ENCODE measurements around the gene TBC1D22A. TPM values are rescaled to one million over a fixed set of nuclear protein-coding genes. Genes with fewer than 3 reads are reported as not detected.
A peak's percentile ranks its signal among the peaks of the same experiment; 100 is the strongest.

Gene TBC1D22A
- total RNA-seq, 4 donors from 2014 or later, result 31.2 to 111 (median 41.8) TPM

- DNase-seq, result no peak
- H3K9me3 ChIP-seq, result no peaks in the 10 kb centered on the region
- intact Hi-C loops (cut with DNase I; ENCODE audit: low total_unique reads), result no loop called here
- peaks cover 0 to 14% (median 5%) of the 10 kb centered on the region in 4 donors for H3K4me1 ChIP-seq
- in situ Hi-C loops (cut with MboI; ENCODE audit: low pct_ligation_motif_present in 1 of 4, low pct_unique_long_range_greater_than_20kb in 1 of 4, low sequenced_read_pairs in 3 of 4), result no loop called here
- 78% methylated on average over 10 of the region's 10 CpGs; no CpG with 5 or more reads in 1 of the 2 donors for WGBS, 2 donors (ENCODE audit: low coverage in 1 of 2)
- H3K4me3 ChIP-seq, result no peak overlapping the region
- TF ChIP-seq, protein P1, sequence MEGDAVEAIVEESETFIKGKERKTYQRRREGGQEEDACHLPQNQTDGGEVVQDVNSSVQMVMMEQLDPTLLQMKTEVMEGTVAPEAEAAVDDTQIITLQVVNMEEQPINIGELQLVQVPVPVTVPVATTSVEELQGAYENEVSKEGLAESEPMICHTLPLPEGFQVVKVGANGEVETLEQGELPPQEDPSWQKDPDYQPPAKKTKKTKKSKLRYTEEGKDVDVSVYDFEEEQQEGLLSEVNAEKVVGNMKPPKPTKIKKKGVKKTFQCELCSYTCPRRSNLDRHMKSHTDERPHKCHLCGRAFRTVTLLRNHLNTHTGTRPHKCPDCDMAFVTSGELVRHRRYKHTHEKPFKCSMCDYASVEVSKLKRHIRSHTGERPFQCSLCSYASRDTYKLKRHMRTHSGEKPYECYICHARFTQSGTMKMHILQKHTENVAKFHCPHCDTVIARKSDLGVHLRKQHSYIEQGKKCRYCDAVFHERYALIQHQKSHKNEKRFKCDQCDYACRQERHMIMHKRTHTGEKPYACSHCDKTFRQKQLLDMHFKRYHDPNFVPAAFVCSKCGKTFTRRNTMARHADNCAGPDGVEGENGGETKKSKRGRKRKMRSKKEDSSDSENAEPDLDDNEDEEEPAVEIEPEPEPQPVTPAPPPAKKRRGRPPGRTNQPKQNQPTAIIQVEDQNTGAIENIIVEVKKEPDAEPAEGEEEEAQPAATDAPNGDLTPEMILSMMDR (IDR thresholded peaks at IDR 0.05), result no peak
- TF ChIP-seq EP300 (IDR thresholded peaks at IDR 0.05; ENCODE audit: low read depth) (no peak), POLR2AphosphoS5 (IDR thresholded peaks at IDR 0.05) (no peak), POLR2A (IDR thresholded peaks at IDR 0.05) (no peak)
- H3K27me3 ChIP-seq, result no peaks in the 10 kb centered on the region
- H3K36me3 ChIP-seq, result no peaks in the 10 kb centered on the region
- peak overlapping the region in 3 of 4 donors; percentile 19 to 38 (median 24) for H3K27ac ChIP-seq
Measured at GRCh38 chr22:46893281-46894020, 131.0 kb downstream of the TBC1D22A start.

GRCh38 chr22:46894081-46894671, 131.7 kb downstream of the TBC1D22A start:
- no peaks in the 10 kb centered on the region for H3K36me3 ChIP-seq
- no peak overlapping the region for H3K4me3 ChIP-seq
- WGBS, 2 donors (ENCODE audit: low coverage in 1 of 2), result 81 to 100% methylated on average over 1 to 12 of the region's 12 CpGs
- DNase-seq, result no peak
- H3K27ac ChIP-seq, result peak overlapping the region; percentile 24 to 54 (median 40)
- in situ Hi-C loops (cut with MboI; ENCODE audit: low pct_ligation_motif_present in 1 of 4, low pct_unique_long_range_greater_than_20kb in 1 of 4, low sequenced_read_pairs in 3 of 4), result no loop called here
- H3K9me3 ChIP-seq, result no peaks in the 10 kb centered on the region
- TF ChIP-seq, protein P1 (IDR thresholded peaks at IDR 0.05), result no peak
- TF ChIP-seq POLR2AphosphoS5 (IDR thresholded peaks at IDR 0.05), result no peak
- TF ChIP-seq EP300 (IDR thresholded peaks at IDR 0.05; ENCODE audit: low read depth), result no peak
- no peak for TF ChIP-seq POLR2A (IDR thresholded peaks at IDR 0.05)
- peaks cover 0 to 14% (median 5%) of the 10 kb centered on the region in 4 donors for H3K4me1 ChIP-seq
- H3K27me3 ChIP-seq, result no peaks in the 10 kb centered on the region
- intact Hi-C loops (cut with DNase I; ENCODE audit: low total_unique reads), result no loop called here

DNA sequence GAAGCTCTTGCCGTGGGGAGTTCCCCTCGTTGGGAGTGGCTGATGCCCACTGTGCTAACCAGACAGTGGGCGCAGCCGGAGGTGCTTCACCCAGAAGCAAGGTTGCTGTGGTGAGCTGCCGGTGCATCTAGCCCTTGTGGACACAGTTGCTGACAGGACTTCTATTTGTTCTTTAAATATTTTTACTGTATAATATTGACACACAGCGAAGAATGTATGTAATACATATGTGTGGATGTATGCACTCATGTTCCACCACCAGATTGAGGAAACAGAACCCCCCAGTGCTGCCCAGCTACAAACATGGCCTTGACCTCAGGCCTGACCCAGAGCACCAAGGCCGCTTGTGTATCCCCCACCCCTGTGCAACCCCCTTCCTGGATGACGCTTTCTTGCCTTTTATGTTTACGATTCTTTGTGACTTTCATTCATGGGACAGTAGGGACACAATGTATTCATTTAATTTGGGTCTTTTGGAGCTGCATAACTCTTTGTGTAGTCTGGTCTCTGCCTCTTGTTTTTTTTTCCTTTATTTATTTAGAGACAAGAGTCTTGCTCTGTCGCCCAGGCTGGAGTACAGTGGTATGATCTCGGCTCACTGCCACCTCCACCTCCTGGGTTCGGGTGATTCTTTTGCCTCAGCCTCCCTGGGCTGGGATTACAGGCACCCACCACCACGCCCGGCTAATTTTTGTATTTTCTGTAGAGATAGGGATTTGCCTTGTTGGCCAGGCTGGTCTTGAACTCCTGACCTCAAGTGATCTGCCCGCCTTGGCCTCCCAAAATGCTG, 132.6 kb downstream of the TBC1D22A start:
- in situ Hi-C loops (cut with MboI; ENCODE audit: low pct_ligation_motif_present in 1 of 4, low pct_unique_long_range_greater_than_20kb in 1 of 4, low sequenced_read_pairs in 3 of 4), result no loop called here
- no peak overlapping the region for H3K4me3 ChIP-seq
- peak overlapping the region; percentile 26 to 54 (median 40) for H3K27ac ChIP-seq
- no peak for TF ChIP-seq EP300 (IDR thresholded peaks at IDR 0.05; ENCODE audit: low read depth)
- H3K36me3 ChIP-seq, result no peaks in the 10 kb centered on the region
- intact Hi-C loops (cut with DNase I; ENCODE audit: low total_unique reads), result no loop called here
- peaks cover 0 to 14% (median 5%) of the 10 kb centered on the region in 4 donors for H3K4me1 ChIP-seq
- no peak for DNase-seq
- 88 to 94% methylated on average over 11 to 15 of the region's 15 CpGs for WGBS, 2 donors (ENCODE audit: low coverage in 1 of 2)
- H3K27me3 ChIP-seq, result no peaks in the 10 kb centered on the region
- no peaks in the 10 kb centered on the region for H3K9me3 ChIP-seq

GRCh38 chr22:46895753-46896152, 133.3 kb downstream of the TBC1D22A start:
- no peak overlapping the region for H3K4me3 ChIP-seq
- WGBS, 2 donors (ENCODE audit: low coverage in 1 of 2), result 81 to 84% methylated on average over 5 to 11 of the region's 11 CpGs
- no peaks in the 10 kb centered on the region for H3K36me3 ChIP-seq
- H3K27ac ChIP-seq, result peak overlapping the region in 1 of 4 donors; percentile 33
- no peaks in the 10 kb centered on the region for H3K9me3 ChIP-seq
- DNase-seq, result no peak
- peaks cover 0 to 14% (median 5%) of the 10 kb centered on the region in 4 donors for H3K4me1 ChIP-seq
- intact Hi-C loops (cut with DNase I; ENCODE audit: low total_unique reads), result no loop called here
- in situ Hi-C loops (cut with MboI; ENCODE audit: low pct_ligation_motif_present in 1 of 4, low pct_unique_long_range_greater_than_20kb in 1 of 4, low sequenced_read_pairs in 3 of 4), result no loop called here
- no peaks in the 10 kb centered on the region for H3K27me3 ChIP-seq
- TF ChIP-seq, protein P1 (IDR thresholded peaks at IDR 0.05), result no peak

Data from transverse colon (tissue), 4 donors.